ENCODE measurements around the gene PTK6.
"Not testable (repeated sequence)": the region's sequence is repeated elsewhere in the genome, so short reads cannot be mapped to it uniquely, and the experiment has no call there.

Gene PTK6

DNA sequence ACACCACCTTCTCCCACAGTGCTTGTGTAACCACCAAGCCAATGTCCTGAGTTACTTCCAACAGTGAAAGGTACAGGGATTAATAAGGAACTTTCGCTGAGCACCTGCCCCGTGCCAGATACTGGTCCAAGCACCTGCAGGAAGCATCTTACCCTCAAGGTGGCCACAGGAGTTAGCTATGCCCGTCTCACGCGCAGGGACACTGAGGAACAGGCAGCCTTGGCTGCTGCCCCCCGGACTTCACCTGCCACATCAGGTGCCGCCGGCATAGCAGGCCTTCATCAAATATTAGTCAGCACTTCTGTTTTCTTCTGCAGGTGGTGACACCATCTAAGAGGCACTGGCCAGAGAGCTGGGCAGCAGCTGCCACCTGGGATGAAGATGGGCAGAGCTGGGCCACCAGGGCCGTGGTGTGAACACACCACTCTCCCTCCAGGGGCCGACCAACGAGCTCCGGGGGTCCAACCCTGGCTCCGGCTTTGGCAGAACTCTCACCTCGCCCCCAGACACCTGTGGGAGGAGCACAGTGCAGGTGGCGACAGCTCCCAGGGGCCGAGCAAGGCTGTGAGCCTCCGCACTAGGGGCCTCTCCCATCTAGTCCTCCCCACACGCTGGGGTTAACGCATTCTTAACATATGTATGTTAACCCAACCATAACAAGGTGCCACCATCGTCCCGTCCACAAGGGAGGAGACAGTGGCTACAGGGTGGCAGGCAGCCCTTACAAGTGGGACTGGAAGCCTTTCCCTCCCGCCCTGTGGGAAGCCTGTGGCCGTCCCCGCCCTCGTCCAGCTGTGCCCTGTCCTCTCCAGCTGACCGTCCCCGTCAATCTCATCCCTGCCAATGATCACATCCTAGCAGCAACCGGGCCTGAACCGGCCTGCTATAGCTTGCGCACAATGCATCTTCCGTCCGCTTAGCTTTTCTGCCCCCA is 19.5 kb downstream of the PTK6 start:
- no peak for DNase-seq (ENCODE audit: low read depth in 4 of 4, low spot score in 1 of 4)

DNA sequence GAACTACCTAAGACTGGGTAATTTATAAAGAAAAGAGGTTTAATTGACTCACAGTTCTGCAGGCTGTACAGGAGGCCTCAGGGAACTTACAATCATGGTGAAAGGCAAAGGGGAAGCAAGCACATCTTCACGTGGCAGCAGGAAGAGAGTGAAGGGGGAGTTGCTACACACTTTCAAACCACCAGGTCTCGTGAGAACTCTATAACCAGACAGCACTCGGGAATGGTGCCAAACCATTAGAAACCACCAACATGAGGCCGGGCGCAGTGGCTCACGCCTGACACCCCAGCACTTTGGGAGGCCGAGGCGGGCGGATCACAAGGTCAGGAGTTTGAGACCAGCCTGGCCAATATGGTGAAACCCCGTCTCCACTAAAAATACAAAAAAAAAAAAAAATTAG is 22.7 kb downstream of the PTK6 start:
- not testable (repeated sequence) for DNase-seq (ENCODE audit: low read depth in 4 of 4, low spot score in 1 of 4)

DNA sequence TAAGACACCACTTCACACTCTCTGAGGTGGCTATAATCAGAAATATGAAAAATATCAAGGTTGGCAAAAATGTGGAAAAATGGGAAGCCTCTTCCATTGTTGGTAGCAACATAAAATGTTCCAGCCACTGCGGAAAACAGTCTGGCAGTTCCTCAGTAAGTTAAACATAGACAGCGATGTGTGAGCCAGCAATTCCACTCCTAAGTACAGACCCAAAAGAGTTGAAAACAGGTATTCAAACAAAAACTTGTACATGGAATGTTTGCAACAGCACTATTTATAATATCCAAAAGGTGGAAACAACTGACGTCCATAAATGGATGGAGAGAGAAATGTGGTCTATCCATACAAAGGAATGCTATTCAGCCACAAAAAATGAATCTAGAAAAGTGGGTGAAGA is 24.0 kb downstream of the PTK6 start:
- DNase-seq (ENCODE audit: low read depth in 4 of 4, low spot score in 1 of 4), result no peak

DNA sequence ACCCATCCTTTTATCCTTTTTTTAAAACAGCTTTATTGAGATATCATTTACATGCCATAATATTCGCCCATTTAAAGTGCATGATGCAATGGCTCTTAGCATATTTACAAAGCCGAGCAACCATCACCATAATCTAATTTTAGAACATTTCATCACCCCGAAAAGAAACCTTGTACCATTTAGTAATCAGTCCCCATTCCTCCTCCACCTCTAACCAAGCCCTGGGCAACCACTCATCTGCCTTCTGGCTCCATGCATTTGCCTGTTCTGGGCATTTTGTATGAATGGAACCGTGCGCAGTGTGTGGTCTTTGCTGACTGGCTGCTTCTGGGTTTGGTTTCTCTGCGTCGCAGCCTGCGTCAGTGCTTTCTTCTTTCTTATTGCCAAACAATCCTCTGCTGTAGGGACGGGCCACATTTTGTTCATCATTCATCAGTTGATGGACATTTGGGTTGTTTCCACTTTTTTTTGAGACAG is 28.1 kb downstream of the PTK6 start:
- no peak for DNase-seq (ENCODE audit: low read depth in 4 of 4, low spot score in 1 of 4)

DNA sequence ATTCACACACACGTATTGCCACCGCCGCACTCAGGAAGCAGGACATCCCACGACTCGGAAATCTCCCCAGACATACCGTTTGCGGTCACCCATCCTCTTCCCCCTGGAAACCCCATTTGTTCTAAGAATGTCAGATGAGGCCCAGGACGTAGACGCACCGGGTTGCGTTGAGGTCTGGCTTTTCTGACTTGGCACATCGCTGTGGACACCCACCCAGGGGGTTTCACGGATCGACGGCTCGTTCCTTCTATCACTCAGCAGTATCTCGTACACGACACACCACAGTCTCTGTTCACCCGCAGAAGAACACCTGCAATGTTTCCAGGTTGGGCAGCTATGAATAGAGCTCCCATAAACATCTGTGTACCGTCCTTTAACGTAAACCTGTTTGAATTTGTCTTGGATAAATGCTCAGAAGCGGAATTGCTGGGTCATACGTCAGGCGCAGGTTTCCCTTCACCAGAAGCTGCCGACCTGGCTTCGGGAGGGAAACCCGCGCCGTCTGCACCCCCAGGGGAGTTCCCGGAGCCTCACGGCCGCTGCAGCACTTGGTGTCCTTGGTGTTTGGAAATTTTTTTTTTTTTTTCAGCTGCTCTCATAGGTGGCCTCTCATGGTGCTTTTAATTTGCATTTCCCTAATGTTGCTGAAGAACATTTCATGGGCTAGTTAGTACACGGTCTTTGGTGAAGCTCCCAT is 29.0 kb downstream of the PTK6 start:
- DNase-seq (ENCODE audit: low read depth in 4 of 4, low spot score in 1 of 4), result no peak

DNA sequence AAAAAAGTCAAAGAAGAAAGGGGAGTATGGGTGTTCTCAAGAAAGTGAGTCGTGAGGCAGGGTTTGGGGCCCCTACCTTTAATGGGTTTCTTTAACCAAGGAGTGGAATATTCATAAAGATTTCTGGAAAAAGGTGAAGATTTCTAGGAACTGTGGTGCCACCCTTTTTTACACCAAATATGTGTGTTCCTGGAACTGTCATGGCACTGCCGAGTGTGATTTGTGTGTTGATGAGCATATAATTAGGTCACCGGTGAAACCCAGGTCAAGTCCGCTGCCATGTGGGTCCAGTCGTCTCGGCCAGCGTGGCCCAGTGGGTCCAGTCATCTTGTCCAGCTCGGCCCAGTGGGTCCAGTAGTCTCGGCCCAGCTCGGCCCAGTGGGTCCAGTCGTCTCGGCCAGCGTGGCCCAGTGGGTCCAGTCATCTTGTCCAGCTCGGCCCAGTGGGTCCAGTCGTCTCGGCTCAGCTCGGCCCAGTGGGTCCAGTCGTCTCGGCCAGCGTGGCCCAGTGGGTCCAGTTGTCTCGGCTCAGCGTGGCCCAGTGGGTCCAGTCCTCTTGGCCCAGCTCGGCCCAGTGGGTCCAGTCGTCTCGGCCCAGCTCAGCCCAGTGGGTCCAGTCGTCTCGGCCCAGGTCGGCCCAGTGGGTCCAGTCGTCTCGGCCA is 30.0 kb downstream of the PTK6 start:
- DNase-seq (ENCODE audit: low read depth in 4 of 4, low spot score in 1 of 4), result no peak

- DNase-seq (ENCODE audit: low read depth in 4 of 4, low spot score in 1 of 4), result no peak
These were observed 31.5 kb downstream of the PTK6 start for GRCh38 chr20:63505723-63506122.

DNA sequence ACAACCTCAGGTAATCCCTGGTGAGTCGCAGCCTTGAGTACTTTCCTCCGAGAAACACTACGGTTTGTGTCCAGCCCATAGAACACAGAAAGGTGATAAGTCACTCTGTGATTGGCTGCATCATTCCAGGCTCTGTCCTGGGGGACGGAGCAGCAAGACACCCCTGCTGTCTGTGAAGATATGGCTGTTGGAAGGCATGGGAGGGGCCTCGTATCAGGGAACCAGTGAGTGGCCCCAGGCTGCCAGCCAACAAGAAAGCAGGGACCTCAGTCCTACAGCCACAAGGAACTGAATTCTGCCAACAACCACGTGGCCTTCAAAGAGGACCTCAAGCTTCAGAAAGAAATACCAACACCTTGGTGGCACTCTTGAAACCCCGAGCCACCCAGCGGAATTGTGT is 31.9 kb downstream of the PTK6 start:
- no peak for DNase-seq (ENCODE audit: low read depth in 4 of 4, low spot score in 1 of 4)

DNA sequence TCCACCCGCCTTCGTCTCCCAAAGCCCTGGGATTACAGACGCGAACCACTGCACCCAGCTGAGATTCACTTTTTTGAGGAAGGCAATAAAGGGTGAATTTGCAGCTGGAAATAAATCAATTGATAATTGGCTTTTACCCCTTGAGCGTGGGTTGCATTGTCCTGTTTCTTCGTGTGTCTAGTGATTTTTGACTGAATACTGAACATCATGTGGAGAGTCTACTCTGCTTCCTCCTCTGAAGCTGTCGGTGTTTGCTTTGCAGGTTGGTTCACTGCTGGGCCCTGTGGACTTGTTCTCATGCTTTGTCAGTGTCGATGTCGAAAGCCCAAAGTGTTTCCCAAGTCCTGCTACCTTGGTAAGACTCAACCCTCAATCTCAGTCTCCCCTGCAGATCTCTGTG is 32.5 kb downstream of the PTK6 start:
- no peak for DNase-seq (ENCODE audit: low read depth in 4 of 4, low spot score in 1 of 4)

DNA sequence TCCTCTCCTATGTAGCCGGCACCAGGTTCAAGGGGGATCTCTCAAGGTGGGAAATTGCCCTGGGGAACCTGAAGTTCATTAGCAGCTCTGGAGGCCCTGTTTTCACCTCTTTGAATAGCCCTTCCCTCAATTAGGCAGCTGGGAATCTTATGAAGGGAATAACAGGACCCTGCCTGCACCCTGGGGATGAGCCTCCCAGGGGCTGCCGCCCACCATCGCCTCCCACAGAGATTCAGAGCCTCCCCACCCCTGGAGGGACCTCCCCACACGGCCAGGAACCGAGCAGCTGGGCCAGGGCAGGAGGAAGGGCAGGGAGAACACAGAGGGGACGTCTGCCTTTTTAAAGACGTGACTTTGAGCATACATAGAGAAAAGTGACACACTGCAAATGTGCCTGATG is 33.7 kb downstream of the PTK6 start:
- no peak for DNase-seq (ENCODE audit: low read depth in 4 of 4, low spot score in 1 of 4)

GRCh38 chr20:63502671-63503172 is 34.5 kb downstream of the PTK6 start:
- DNase-seq (ENCODE audit: low read depth in 4 of 4, low spot score in 1 of 4), result no peak

- no peak for DNase-seq (ENCODE audit: low read depth in 4 of 4, low spot score in 1 of 4)
These were observed 35.1 kb downstream of the PTK6 start for GRCh38 chr20:63501818-63502670.

DNA sequence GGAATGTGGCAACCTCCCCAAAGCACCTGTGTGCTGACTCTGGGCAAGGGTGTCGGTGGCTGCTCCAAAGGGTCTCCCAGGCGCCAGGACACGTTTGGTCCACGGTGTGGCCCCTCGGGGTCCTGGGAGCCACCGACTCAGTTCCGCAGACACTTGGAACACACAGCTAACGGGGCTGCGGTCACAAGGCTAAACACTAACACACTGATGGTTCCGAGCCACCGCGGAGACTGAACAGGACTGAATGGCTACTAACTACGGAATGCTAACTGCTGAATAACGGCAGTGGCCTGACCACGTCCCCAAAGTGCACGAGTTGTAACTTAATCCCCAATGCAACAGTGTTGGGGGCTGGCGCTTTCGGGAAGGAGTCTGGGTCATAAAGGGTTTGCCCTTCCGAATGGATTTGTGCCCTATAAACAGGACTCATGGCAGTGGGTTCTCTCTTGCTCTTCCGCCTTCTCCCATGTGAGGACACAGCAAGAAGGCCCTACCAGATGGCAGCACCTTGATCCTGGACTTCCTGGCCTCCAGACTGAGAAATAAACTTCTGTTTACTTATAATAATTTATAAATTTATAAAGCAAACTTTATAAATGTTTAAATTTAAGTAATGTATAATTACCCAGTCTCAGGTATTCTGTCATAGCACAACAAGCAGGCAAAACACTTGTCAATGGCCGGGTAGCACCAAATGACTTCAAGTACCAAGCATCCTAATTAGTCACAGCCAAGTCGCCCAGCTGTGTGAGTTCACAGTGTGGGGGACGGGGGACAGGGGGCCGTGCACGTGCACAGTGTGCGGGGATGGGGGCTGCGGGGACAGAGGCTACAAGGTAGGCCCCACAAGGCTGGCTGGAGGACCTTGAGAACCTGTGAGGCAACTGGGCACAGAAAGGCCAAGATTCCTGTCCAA is 36.0 kb downstream of the PTK6 start:
- no peak for DNase-seq (ENCODE audit: low read depth in 4 of 4, low spot score in 1 of 4)

DNA sequence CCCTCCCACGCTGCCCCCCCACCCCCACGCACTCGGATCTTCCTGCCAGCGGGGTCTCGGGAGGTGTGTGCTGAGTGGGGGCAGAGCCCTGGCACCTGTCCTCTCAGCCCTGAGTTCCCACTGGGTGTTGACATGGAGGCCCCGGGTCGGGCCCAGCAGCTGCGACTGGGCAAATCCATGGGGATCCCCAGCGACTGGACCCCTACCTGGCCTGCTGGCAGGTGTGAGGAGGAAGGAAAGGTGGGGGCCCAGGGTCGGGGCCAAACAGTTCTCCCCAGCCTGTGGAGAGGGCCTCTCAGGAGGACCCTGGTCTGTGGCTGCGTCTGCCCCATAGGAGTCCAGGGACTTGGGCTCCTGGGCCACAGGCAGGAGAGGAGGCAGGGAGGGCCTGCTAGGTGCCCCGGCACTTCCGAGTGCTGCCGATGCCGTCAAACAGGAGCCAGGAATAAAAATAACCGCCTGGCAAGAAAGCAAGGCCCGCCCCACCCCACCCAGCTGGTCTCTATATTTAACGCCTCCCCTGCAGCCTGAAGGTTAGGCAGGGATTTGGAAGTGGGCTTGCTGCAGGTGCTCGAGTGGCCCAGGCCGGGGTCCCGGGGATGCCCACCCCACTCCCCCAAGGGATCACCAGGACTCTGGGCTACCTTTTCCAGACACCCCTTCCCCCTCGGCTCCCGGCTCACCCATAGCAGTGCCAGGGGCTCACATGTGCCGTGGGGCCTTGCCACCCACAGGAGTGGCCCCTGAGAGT is 36.9 kb downstream of the PTK6 start:
- DNase-seq (ENCODE audit: low read depth in 4 of 4, low spot score in 1 of 4), result no peak

DNA sequence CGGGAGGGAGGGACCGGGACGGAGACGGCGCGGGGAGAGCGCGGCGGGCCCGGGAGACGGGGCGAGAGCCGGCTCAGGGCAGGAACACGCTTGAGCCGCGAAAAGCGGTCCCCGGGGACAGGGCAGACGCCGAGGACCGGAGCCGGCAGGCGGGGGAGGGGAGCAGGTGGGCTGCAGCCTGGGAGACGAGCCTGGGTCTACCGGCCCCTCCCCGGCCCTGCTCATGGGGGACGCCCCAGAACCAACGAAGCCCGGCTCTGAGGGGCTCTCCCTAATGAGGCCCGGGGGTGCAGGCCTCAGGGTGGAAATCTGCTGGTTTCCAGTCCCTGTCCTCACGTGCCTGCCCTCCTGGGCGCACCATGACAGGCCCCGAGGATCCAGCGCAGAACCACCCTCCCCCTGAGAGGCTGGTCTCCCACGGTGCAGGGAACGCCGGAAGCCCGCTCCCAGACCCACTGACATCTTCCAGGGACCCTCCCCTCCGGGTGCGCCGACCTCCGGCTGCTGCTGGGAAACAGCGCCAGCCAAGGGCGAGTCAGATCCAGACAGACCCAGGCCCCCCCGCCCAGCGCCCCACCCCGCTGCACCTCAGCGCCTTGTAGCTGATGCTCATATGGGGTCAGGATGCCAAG is 37.7 kb downstream of the PTK6 start:
- DNase-seq (ENCODE audit: low read depth in 4 of 4, low spot score in 1 of 4), result no peak

DNA sequence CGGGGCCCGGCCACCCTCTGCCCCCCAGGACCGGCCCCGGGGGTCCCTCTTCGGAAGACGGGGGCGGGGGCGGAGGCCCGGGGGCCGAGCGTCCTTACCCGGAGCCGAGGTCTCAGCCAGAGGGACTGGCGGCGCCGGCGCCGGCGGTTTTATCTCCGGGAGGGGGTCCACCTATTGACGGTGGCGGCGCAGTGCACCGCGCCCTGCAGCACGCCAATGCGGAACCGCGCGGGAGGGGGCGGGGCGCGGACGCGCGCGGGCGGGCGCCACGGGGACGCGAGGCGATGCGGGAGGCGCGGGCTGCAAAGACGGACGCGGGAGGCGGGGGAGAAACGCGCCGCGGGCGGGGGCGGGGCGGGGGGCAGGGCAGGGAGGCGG is 38.2 kb downstream of the PTK6 start, which contains the start of gene EEF1A2:
TSS of gene EEF1A2 (minus strand) at position 124 of the 378 bp plus-strand sequence. CDS start 1,320 bp downstream, outside the sequence.
- no peak for DNase-seq (ENCODE audit: low read depth in 4 of 4, low spot score in 1 of 4)

GRCh38 chr20:63497946-63498935 is 38.9 kb downstream of the PTK6 start:
- no peak for DNase-seq (ENCODE audit: low read depth in 4 of 4, low spot score in 1 of 4)
